Mucosa of stomach (tissue), 1 donor: Measurements from ENCODE around the gene OPCML.

Experiments used
- H3K27me3 ChIP-seq: one replicate; pipeline ENCODE4 v1.7.0; 2013; ENCODE audit warnings: mild to moderate bottlenecking, low read length; ENCODE audit not compliant: control insufficient read depth, insufficient read depth
- H3K36me3 ChIP-seq: one replicate; pipeline ENCODE4 v1.7.0; 2013; ENCODE audit warnings: low read length; ENCODE audit not compliant: control insufficient read depth, insufficient read depth
- H3K4me1 ChIP-seq: one replicate; pipeline ENCODE4 v1.7.0; 2013; ENCODE audit warnings: mild to moderate bottlenecking, low read length; ENCODE audit not compliant: control insufficient read depth, insufficient read depth
- H3K4me3 ChIP-seq: one replicate; pipeline ENCODE4 v1.7.0; 2013; ENCODE audit warnings: low read length
- H3K9ac ChIP-seq: one replicate; pipeline ENCODE4 v1.7.0; 2013; ENCODE audit warnings: mild to moderate bottlenecking, low read length, moderate library complexity
- H3K9me3 ChIP-seq: one replicate; pipeline ENCODE4 v1.7.0; 2013; ENCODE audit warnings: mild to moderate bottlenecking, low read length, moderate library complexity; ENCODE audit not compliant: control insufficient read depth
- donor health status: Pancreatic carcinoma.

Gene OPCML

GRCh38 chr11:133291780-133292179, 240.5 kb downstream of the OPCML start:
- H3K9me3 ChIP-seq, result no peaks in the 10 kb centered on the region
- no peak overlapping the region for H3K9ac ChIP-seq

DNA sequence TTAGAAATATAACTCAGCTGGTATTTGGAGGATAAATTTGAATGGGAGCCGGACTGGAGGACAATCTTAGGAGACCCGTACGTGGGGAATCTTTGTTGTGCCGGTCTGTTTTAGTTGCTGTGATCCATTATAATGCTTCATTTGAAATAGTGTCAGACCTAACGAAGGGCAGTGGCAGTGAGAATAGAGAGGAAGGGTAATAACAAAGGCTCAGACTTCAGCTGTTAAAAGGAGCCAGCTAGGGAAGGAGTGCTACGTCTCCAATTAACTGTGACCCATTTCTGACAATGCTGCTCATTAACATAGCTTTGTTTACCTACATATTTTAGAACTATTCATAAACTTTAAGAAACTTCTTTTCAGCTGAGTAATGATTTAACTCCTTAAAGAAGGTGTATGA, 246.9 kb downstream of the OPCML start:
- Histone ChIP-seq H3K36me3 (no peaks in the 10 kb centered on the region), H3K4me3 (no peak overlapping the region), H3K9me3 (no peaks in the 10 kb centered on the region), H3K9ac (no peak overlapping the region), H3K4me1 (no peaks in the 10 kb centered on the region), H3K27me3 (no peaks in the 10 kb centered on the region)

More at GRCh38 chr11:133291780-133292179, 240.5 kb downstream of the OPCML start:
- Histone ChIP-seq H3K4me3 (no peak overlapping the region), H3K27me3 (no peaks in the 10 kb centered on the region), H3K4me1 (no peaks in the 10 kb centered on the region), H3K36me3 (no peaks in the 10 kb centered on the region)

DNA sequence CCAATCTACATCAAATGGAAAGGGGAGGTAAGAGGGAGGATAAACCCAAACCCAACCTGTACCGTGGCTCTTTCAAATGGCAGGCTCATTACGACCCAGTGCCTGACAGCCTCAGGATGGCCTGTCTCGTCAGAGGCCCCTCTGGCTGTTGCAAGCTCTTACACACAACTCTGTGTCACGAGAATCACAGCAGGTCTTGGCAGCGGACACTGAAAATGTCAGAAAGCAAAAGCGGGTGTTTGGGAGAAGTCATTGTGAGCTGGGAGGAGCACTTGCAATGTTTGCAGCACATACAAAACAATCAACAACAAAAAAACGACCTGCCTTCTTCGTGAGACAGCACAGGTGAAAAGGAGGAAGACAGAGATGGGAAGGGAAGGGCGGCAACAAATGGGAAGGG, 248.1 kb downstream of the OPCML start:
- H3K4me1 ChIP-seq, result no peaks in the 10 kb centered on the region
- H3K9ac ChIP-seq, result no peak overlapping the region
- no peaks in the 10 kb centered on the region for H3K27me3 ChIP-seq
- H3K36me3 ChIP-seq, result no peaks in the 10 kb centered on the region
- H3K4me3 ChIP-seq, result no peak overlapping the region
- no peaks in the 10 kb centered on the region for H3K9me3 ChIP-seq

DNA sequence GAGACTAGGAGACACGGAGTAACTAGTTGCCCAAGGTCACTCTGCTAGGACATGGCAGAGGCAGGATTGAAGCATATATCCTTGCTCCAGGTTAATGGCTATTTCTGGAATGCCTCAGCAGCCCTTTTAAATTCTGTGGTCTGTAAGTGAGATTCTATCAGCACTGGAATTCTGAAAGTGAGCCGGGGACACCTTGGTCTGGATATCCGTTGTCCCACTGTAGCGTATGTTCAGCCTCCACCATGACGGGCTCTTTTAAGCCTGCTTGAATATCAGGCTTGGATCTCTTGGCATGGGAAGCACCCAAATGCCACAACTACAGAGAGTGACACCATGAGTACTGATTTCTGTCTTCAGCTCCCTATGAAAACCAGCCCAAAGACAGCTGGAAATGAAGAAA, 254.4 kb downstream of the OPCML start:
- Histone ChIP-seq H3K9me3 (no peaks in the 10 kb centered on the region), H3K36me3 (no peaks in the 10 kb centered on the region), H3K27me3 (no peaks in the 10 kb centered on the region), H3K4me3 (no peak overlapping the region), H3K9ac (no peak overlapping the region), H3K4me1 (no peaks in the 10 kb centered on the region)

GRCh38 chr11:133271871-133272776, 260.2 kb downstream of the OPCML start:
- no peaks in the 10 kb centered on the region for H3K4me1 ChIP-seq
- H3K27me3 ChIP-seq, result no peaks in the 10 kb centered on the region
- H3K4me3 ChIP-seq, result no peak overlapping the region
- no peaks in the 10 kb centered on the region for H3K9me3 ChIP-seq
- no peak overlapping the region for H3K9ac ChIP-seq
- H3K36me3 ChIP-seq, result no peaks in the 10 kb centered on the region

DNA sequence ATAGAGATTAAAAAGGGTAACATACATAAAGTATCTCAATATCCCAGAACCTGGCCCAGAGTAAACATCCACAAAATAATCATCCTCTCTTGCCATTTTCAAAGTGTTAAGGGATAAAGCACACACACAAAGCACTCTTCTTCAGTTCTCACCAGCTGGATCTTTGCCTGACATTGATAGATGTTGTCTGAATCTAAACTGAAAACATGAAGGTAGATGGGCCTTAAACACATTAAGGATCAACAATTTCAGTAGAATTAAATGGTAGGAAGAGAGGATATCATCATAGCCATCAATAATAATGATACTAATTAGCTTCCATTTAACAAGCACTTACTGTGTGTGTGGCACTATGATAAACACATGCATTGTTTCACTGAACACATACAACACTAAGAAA, 261.1 kb downstream of the OPCML start:
- Histone ChIP-seq H3K9me3 (no peaks in the 10 kb centered on the region), H3K4me1 (no peaks in the 10 kb centered on the region)

GRCh38 chr11:133269267-133269666, 263.0 kb downstream of the OPCML start:
- Histone ChIP-seq H3K36me3 (no peaks in the 10 kb centered on the region), H3K4me1 (no peaks in the 10 kb centered on the region), H3K27me3 (no peaks in the 10 kb centered on the region), H3K4me3 (no peak overlapping the region), H3K9me3 (no peaks in the 10 kb centered on the region), H3K9ac (no peak overlapping the region)

More for the DNA sequence above, 261.1 kb downstream of the OPCML start:
- Histone ChIP-seq H3K27me3 (no peaks in the 10 kb centered on the region), H3K9ac (no peak overlapping the region), H3K4me3 (no peak overlapping the region), H3K36me3 (no peaks in the 10 kb centered on the region)

DNA sequence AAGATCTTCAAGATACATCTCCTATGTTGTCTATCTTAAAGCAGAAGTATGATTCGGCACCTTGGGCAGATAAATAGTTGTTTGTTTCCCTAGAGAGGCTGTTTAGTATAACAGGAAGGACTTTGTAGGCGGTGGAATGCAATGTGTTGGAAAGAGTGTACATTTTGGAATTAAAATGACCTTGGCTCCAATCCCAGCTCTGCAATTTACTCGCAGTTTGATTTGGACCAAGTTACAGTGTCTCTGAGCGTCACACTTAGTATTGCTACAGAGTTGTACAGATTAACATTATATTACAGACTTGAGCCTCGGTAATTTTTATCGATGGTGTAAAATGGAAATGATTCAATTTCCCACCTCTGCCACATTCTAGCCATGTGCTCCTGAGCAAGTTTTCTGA, 265.3 kb downstream of the OPCML start:
- H3K27me3 ChIP-seq, result no peaks in the 10 kb centered on the region
- H3K9me3 ChIP-seq, result no peaks in the 10 kb centered on the region
- H3K36me3 ChIP-seq, result no peaks in the 10 kb centered on the region
- no peaks in the 10 kb centered on the region for H3K4me1 ChIP-seq
- H3K9ac ChIP-seq, result no peak overlapping the region
- no peak overlapping the region for H3K4me3 ChIP-seq

GRCh38 chr11:133265530-133266035, 266.7 kb downstream of the OPCML start:
- H3K4me3 ChIP-seq, result no peak overlapping the region
- no peaks in the 10 kb centered on the region for H3K27me3 ChIP-seq
- no peaks in the 10 kb centered on the region for H3K9me3 ChIP-seq
- H3K9ac ChIP-seq, result no peak overlapping the region
- no peaks in the 10 kb centered on the region for H3K4me1 ChIP-seq
- H3K36me3 ChIP-seq, result no peaks in the 10 kb centered on the region

- H3K9ac ChIP-seq, result no peak overlapping the region
- no peaks in the 10 kb centered on the region for H3K36me3 ChIP-seq
- H3K4me1 ChIP-seq, result no peaks in the 10 kb centered on the region
- H3K27me3 ChIP-seq, result no peaks in the 10 kb centered on the region
- no peaks in the 10 kb centered on the region for H3K9me3 ChIP-seq
- H3K4me3 ChIP-seq, result no peak overlapping the region
These were observed 269.0 kb downstream of the OPCML start for GRCh38 chr11:133263332-133263731.

DNA sequence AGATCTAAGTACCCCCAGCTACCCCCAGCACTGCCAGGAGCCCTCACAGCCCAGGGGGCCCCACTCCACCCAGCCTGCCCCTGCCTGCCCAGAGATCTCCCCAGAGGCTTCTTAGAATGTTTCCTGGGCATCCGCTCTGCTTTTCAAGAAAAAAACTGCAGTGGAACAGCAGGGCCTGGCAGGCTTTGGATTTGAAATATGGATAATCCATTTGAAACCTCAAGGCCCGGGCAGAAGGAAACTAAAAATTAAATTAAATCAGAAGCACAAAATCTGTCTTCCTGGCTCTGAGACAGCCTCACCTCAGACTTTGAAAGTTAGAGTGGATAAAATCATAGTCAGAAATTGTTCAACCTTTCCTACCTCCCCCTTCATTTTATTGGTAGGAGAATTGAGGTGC, 273.6 kb downstream of the OPCML start:
- no peaks in the 10 kb centered on the region for H3K4me1 ChIP-seq
- no peaks in the 10 kb centered on the region for H3K36me3 ChIP-seq

GRCh38 chr11:133254601-133255000, 277.7 kb downstream of the OPCML start:
- Histone ChIP-seq H3K36me3 (no peaks in the 10 kb centered on the region), H3K9me3 (no peaks in the 10 kb centered on the region), H3K27me3 (no peaks in the 10 kb centered on the region), H3K9ac (no peak overlapping the region), H3K4me1 (no peaks in the 10 kb centered on the region), H3K4me3 (no peak overlapping the region)

More for the DNA sequence above, 273.6 kb downstream of the OPCML start:
- H3K4me3 ChIP-seq, result no peak overlapping the region
- no peak overlapping the region for H3K9ac ChIP-seq
- H3K27me3 ChIP-seq, result no peaks in the 10 kb centered on the region
- no peaks in the 10 kb centered on the region for H3K9me3 ChIP-seq
